OCI-LY1 (cell line): ENCODE measurements around the gene LPCAT1.
"Not testable (repeated sequence)": the region's sequence is repeated elsewhere in the genome, so short reads cannot be mapped to it uniquely, and the experiment has no call there.

Experiments
- H2AFZ ChIP-seq: fragments of 200-600 bp; sonication (generic), shearing (Covaris generic); 2 replicates; pipeline ENCODE4 v1.6.0; 2014; ENCODE audit warnings: antibody characterized with exemption, mild to moderate bottlenecking, low read length
- H3F3A ChIP-seq: fragments of 200-600 bp; sonication (generic), shearing (Covaris generic); 2 replicates; pipeline ENCODE4 v1.6.0; 2014; ENCODE audit warnings: mild to moderate bottlenecking, antibody characterized with exemption, low read length, moderate library complexity; ENCODE audit not compliant: insufficient read depth
- H3K27ac ChIP-seq: fragments of 200-600 bp; sonication (generic); 2 replicates; pipeline ENCODE4 v1.5.1; 2014; ENCODE audit warnings: low read length, mixed run types, mild to moderate bottlenecking, low read depth; ENCODE audit not compliant: poor library complexity, severe bottlenecking
- H3K27me3 ChIP-seq: fragments of 200-600 bp; sonication (generic); 2 replicates; pipeline ENCODE4 v1.6.0; 2014; ENCODE audit warnings: antibody characterized with exemption, mild to moderate bottlenecking, low read length, moderate library complexity; ENCODE audit not compliant: insufficient read depth
- H3K36me3 ChIP-seq: fragments of 200-600 bp; sonication (generic); 2 replicates; pipeline ENCODE4 v1.6.1; 2014; ENCODE audit warnings: mild to moderate bottlenecking, antibody characterized with exemption, low read length, moderate library complexity, mixed read lengths; ENCODE audit not compliant: insufficient read depth
- H3K4me1 ChIP-seq: fragments of 200-600 bp; sonication (generic); 2 replicates; pipeline ENCODE4 v1.5.1; 2014; ENCODE audit warnings: mild to moderate bottlenecking, low read length, moderate library complexity; ENCODE audit not compliant: insufficient read depth, severe bottlenecking
- H3K4me2 ChIP-seq: fragments of 200-600 bp; sonication (generic), shearing (Covaris generic); 2 replicates; pipeline ENCODE4 v1.6.1; 2014; ENCODE audit warnings: low read length
- H3K4me3 ChIP-seq: fragments of 200-600 bp; sonication (generic); 2 replicates; pipeline ENCODE4 v1.5.1; 2014; ENCODE audit warnings: low read length, low read depth, mild to moderate bottlenecking, mixed read lengths; ENCODE audit not compliant: poor library complexity, severe bottlenecking
- H3K79me2 ChIP-seq: fragments of 200-600 bp; shearing (Covaris generic); 2 replicates; pipeline ENCODE4 v1.6.1; 2016; ENCODE audit warnings: mixed run types, low read length, mixed read lengths; ENCODE audit not compliant: insufficient read depth
- H3K9ac ChIP-seq: fragments of 200-600 bp; sonication (generic), shearing (Covaris generic); 2 replicates; pipeline ENCODE4 v1.6.1; 2014; ENCODE audit warnings: mild to moderate bottlenecking, low read length, mixed read lengths
- H3K9me2 ChIP-seq: fragments of 200-600 bp; sonication (generic), shearing (Covaris generic); 2 replicates; pipeline ENCODE4 v1.6.1; 2014; ENCODE audit warnings: low read depth, mild to moderate bottlenecking, low read length, mixed read lengths
- H3K9me3 ChIP-seq: fragments of 200-600 bp; shearing (Covaris generic); 2 replicates; pipeline ENCODE4 v1.6.1; 2014; ENCODE audit warnings: low read length, mixed read lengths
- H4K20me1 ChIP-seq: fragments of 200-600 bp; sonication (generic), shearing (Covaris generic); 2 replicates; pipeline ENCODE4 v1.6.0; 2016; ENCODE audit warnings: mild to moderate bottlenecking, low read length; ENCODE audit not compliant: insufficient read depth
- EZH2 ChIP-seq: fragments of 200-600 bp; sonication (generic), shearing (Covaris generic); IDR thresholded peaks from 2 replicates; pipeline ENCODE4 v1.8.0; 2017; ENCODE audit warnings: borderline replicate concordance, mixed run types, mild to moderate bottlenecking, antibody characterized with exemption, low read length, moderate library complexity, mixed read lengths
- TF ChIP-seq, protein P1 (sequence below): fragments of 200-600 bp; sonication (generic), shearing (Covaris generic); IDR thresholded peaks from 2 replicates; pipeline ENCODE4 v1.5.1; 2017; ENCODE audit warnings: mild to moderate bottlenecking, antibody characterized with exemption, low read length, moderate library complexity, mixed read lengths

The LPCAT1 gene

DNA sequence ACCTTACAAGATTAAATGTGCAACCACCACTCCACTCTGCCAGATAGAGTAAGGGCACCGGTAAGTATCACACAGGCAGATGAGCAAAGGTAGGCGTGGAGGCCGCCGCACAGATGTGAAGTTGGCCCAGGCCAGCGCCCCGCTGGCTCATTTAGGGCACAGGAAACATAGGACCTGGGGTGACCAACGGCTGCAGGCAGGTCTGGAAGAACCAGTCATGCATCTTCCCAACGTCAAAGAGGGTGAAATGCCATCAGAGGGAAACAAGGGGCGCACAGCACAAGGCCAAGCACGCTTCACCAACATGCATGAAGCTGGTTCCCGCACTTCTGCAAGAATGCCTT, 46.8 kb downstream of the LPCAT1 start:
- H3K27ac ChIP-seq: no peak overlapping the region
- H4K20me1 ChIP-seq: no peaks in the 10 kb centered on the region
- no peaks in the 10 kb centered on the region for H3K27me3 ChIP-seq
- no peaks in the 10 kb centered on the region for H3K9me3 ChIP-seq
- H3K4me3 ChIP-seq: no peak overlapping the region
- no peak overlapping the region for H2AFZ ChIP-seq
- TF ChIP-seq, protein P1, sequence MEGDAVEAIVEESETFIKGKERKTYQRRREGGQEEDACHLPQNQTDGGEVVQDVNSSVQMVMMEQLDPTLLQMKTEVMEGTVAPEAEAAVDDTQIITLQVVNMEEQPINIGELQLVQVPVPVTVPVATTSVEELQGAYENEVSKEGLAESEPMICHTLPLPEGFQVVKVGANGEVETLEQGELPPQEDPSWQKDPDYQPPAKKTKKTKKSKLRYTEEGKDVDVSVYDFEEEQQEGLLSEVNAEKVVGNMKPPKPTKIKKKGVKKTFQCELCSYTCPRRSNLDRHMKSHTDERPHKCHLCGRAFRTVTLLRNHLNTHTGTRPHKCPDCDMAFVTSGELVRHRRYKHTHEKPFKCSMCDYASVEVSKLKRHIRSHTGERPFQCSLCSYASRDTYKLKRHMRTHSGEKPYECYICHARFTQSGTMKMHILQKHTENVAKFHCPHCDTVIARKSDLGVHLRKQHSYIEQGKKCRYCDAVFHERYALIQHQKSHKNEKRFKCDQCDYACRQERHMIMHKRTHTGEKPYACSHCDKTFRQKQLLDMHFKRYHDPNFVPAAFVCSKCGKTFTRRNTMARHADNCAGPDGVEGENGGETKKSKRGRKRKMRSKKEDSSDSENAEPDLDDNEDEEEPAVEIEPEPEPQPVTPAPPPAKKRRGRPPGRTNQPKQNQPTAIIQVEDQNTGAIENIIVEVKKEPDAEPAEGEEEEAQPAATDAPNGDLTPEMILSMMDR: no peak
- no peak for TF ChIP-seq EZH2
- H3F3A ChIP-seq: no peaks in the 10 kb centered on the region
- no peak overlapping the region for H3K9ac ChIP-seq
- no peak overlapping the region for H3K4me2 ChIP-seq
- H3K9me2 ChIP-seq: no peaks in the 10 kb centered on the region
- H3K36me3 ChIP-seq: peaks cover 19% of the 10 kb centered on the region
- H3K4me1 ChIP-seq: peaks cover 9% of the 10 kb centered on the region
- no peaks in the 10 kb centered on the region for H3K79me2 ChIP-seq

DNA sequence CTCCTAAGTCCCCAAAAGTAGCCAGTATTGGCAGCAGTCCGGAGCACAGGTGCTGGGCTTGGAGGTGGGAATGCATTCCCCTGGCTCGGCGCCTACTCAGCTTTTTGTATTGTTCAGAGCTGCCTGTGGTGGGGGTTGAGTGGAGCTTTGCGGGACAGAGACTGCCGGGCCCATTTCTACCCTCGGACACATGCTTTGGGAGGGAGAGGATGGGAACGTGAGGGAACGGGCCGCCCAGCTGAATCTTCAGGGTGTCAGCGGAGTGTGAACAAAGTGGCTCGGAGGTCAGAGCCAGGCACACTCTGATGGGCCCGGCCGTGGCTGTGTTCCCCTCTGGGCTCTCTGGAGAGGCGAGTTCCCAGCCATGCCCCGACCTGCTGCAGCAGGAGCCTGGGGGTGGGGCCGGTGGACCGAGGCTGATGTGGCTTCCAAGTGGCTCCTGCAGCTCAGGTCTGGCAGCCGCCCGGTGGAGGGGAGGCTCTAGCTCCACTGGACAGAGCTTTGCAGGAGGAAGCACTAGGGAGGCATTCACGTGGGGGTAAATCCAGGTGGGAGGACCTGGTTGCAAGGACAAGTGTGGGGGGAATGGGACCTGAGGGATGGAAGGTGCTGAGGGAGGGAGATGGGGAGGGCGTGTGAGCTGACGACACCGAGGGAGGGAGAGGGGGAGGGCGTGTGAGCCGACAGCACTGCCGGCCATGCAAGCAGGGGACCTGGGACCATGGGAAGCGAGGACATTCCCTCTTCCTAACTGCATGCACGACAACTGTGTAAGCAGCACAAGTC, 47.4 kb downstream of the LPCAT1 start:
- no peaks in the 10 kb centered on the region for H3K9me2 ChIP-seq
- no peaks in the 10 kb centered on the region for H3K27me3 ChIP-seq
- no peak overlapping the region for H3K4me3 ChIP-seq
- H3F3A ChIP-seq: no peaks in the 10 kb centered on the region
- no peak overlapping the region for H3K27ac ChIP-seq
- H4K20me1 ChIP-seq: no peaks in the 10 kb centered on the region
- no peaks in the 10 kb centered on the region for H3K9me3 ChIP-seq
- TF ChIP-seq EZH2: no peak
- TF ChIP-seq, protein P1: no peak
- peaks cover 3% of the 10 kb centered on the region for H3K4me1 ChIP-seq
- no peak overlapping the region for H3K9ac ChIP-seq
- H3K4me2 ChIP-seq: no peak overlapping the region
- no peak overlapping the region for H2AFZ ChIP-seq
- H3K36me3 ChIP-seq: peaks cover 19% of the 10 kb centered on the region
- no peaks in the 10 kb centered on the region for H3K79me2 ChIP-seq

DNA sequence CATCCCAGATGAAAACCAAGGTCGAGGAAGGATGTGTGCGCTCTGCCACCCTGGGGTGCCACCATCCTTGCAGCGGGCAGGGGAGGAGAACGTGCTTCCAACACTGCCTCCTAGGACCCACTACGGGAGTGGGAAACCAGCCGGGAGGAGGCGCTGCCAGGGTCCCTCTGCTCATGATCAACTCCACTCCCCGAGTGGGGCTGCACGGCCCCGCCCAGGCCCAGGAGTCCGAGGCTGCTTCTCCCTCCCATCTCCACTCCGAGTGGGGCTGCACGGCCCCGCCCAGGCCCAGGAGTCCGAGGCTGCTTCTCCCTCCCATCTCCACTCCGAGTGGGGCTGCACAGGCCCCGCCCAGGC, 48.2 kb downstream of the LPCAT1 start:
- H3K9me2 ChIP-seq, H3K4me2 ChIP-seq, H3K9ac ChIP-seq, H3K79me2 ChIP-seq, H4K20me1 ChIP-seq, H3K4me1 ChIP-seq, H3K27ac ChIP-seq, H3K4me3 ChIP-seq, H3K27me3 ChIP-seq, H3F3A ChIP-seq, H3K9me3 ChIP-seq, H2AFZ ChIP-seq: not testable (repeated sequence)
- peaks cover 19% of the 10 kb centered on the region for H3K36me3 ChIP-seq

DNA sequence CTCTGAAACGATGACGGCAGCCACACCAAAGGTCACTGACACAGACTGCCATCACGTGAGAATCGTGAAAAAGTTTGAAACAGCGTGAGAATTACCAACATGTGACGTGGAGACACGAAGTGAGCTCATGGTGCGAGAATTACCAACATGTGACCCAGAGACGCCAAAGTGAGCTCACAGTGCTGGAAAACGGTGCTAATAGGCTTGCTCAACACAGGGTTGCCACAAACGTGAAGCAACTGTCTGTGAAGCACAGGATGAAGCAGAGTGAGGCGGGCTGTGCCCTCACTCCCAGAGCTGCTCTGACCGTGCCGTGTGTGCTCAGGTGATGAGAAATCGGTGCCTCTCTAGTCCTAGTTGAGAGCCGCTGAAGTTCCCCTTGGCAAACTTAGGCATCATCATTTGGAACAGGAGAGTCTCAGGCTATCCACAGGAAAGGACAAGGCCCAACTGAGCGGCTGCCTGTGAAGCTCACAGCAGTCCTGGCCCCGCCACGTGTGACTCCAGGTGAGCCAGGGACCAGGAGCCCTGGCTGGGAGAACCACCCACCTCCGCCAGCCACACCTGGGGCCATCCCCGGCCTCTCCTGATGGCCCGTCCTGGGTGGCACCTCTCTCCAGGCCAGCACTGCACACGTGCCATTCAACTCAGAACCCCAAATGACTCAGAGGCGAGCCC, 48.8 kb downstream of the LPCAT1 start:
- H3K9me2 ChIP-seq: no peaks in the 10 kb centered on the region
- H3K4me1 ChIP-seq: no peaks in the 10 kb centered on the region
- H3F3A ChIP-seq: no peaks in the 10 kb centered on the region
- peaks cover 19% of the 10 kb centered on the region for H3K36me3 ChIP-seq
- H3K9me3 ChIP-seq: no peaks in the 10 kb centered on the region
- no peak overlapping the region for H3K27ac ChIP-seq
- no peak for TF ChIP-seq EZH2
- TF ChIP-seq, protein P1: no peak
- no peak overlapping the region for H3K4me2 ChIP-seq
- no peaks in the 10 kb centered on the region for H3K27me3 ChIP-seq
- H3K79me2 ChIP-seq: no peaks in the 10 kb centered on the region
- no peak overlapping the region for H3K4me3 ChIP-seq
- no peak overlapping the region for H2AFZ ChIP-seq
- H3K9ac ChIP-seq: no peak overlapping the region
- H4K20me1 ChIP-seq: no peaks in the 10 kb centered on the region
